Gastroesophageal sphincter (tissue), 3 donors: Measurements from ENCODE around the gene FAM219B.

ENCODE experiments used
- CTCF ChIP-seq, 4 experiments: fragments of 200-600 bp in 2 of 4; fragments of 450-650 bp in 2 of 4; sonication (generic) in 1 of 4; IDR thresholded peaks; one replicate each; pipeline ENCODE4 v1.5.1; 2017 to 2019; ENCODE audit warnings: antibody characterized with exemption in 4 of 4, mild to moderate bottlenecking in 2 of 4, moderate library complexity in 2 of 4
- EP300 ChIP-seq: sonication (generic); formaldehyde crosslinking; IDR thresholded peaks from one replicate; pipeline ENCODE4 v1.6.1; 2017; ENCODE audit warnings: antibody characterized with exemption, mild to moderate bottlenecking
- POLR2A ChIP-seq, 2 donors: fragments of 450-650 bp; IDR thresholded peaks; one replicate each; pipeline ENCODE4 v1.6.1; 2017; ENCODE audit warnings: antibody characterized with exemption in 2 of 2, mild to moderate bottlenecking in 2 of 2, moderate library complexity in 1 of 2
- POLR2AphosphoS5 ChIP-seq: sonication (generic); formaldehyde crosslinking; IDR thresholded peaks from one replicate; pipeline ENCODE4 v1.6.1; 2017; ENCODE audit warnings: antibody characterized with exemption

- TF ChIP-seq CTCF (IDR thresholded peaks at IDR 0.05) (no peak), EP300 (no peak), POLR2A (IDR thresholded peaks at IDR 0.05) (no peak), POLR2AphosphoS5 (no peak)
Observed at GRCh38 chr15:74851960-74852359, 54.7 kb downstream of the FAM219B start.
